Measurements from ENCODE around the gene SLC29A2.

- no peak for TF ChIP-seq ZNF658 (tag by site-specific recombination; IDR thresholded peaks at IDR 0.05)
- TF ChIP-seq ZNF239 (tag by site-specific recombination; IDR thresholded peaks at IDR 0.05) = no peak
- TF ChIP-seq, protein P1, sequence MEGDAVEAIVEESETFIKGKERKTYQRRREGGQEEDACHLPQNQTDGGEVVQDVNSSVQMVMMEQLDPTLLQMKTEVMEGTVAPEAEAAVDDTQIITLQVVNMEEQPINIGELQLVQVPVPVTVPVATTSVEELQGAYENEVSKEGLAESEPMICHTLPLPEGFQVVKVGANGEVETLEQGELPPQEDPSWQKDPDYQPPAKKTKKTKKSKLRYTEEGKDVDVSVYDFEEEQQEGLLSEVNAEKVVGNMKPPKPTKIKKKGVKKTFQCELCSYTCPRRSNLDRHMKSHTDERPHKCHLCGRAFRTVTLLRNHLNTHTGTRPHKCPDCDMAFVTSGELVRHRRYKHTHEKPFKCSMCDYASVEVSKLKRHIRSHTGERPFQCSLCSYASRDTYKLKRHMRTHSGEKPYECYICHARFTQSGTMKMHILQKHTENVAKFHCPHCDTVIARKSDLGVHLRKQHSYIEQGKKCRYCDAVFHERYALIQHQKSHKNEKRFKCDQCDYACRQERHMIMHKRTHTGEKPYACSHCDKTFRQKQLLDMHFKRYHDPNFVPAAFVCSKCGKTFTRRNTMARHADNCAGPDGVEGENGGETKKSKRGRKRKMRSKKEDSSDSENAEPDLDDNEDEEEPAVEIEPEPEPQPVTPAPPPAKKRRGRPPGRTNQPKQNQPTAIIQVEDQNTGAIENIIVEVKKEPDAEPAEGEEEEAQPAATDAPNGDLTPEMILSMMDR (tag by site-specific recombination; IDR thresholded peaks at IDR 0.05) = no peak
- TF ChIP-seq ZNF624 (tag by site-specific recombination; IDR thresholded peaks at IDR 0.05) = no peak
- TF ChIP-seq ZNF155 (tag by site-specific recombination; IDR thresholded peaks at IDR 0.05) = no peak
- no peak for TF ChIP-seq ZNF785 (tag by site-specific recombination; IDR thresholded peaks at IDR 0.05)
- TF ChIP-seq ZNF48 (tag by site-specific recombination; IDR thresholded peaks at IDR 0.05) = no peak
- no peak for TF ChIP-seq ZNF24 (tag by site-specific recombination; IDR thresholded peaks at IDR 0.05)
Observed at GRCh38 chr11:66365711-66366619, 5.6 kb downstream of the SLC29A2 start.

Data from HEK293 (cell line).